GM18519 (cell line): ENCODE measurements around the gene RUNX3.
A peak's percentile ranks its signal among the peaks of the same experiment; 100 is the strongest.
"Not testable (repeated sequence)": the region's sequence is repeated elsewhere in the genome, so short reads cannot be mapped to it uniquely, and the experiment has no call there.

Source experiments
- ATAC-seq: cut with Tn5 transposase; IDR thresholded peaks from one replicate; pipeline ENCODE4 v1.9.1; 2021; ENCODE audit warnings: mild to moderate bottlenecking, moderate library complexity; ENCODE audit not compliant: unreplicated experiment, low FRiP score

Gene RUNX3

DNA sequence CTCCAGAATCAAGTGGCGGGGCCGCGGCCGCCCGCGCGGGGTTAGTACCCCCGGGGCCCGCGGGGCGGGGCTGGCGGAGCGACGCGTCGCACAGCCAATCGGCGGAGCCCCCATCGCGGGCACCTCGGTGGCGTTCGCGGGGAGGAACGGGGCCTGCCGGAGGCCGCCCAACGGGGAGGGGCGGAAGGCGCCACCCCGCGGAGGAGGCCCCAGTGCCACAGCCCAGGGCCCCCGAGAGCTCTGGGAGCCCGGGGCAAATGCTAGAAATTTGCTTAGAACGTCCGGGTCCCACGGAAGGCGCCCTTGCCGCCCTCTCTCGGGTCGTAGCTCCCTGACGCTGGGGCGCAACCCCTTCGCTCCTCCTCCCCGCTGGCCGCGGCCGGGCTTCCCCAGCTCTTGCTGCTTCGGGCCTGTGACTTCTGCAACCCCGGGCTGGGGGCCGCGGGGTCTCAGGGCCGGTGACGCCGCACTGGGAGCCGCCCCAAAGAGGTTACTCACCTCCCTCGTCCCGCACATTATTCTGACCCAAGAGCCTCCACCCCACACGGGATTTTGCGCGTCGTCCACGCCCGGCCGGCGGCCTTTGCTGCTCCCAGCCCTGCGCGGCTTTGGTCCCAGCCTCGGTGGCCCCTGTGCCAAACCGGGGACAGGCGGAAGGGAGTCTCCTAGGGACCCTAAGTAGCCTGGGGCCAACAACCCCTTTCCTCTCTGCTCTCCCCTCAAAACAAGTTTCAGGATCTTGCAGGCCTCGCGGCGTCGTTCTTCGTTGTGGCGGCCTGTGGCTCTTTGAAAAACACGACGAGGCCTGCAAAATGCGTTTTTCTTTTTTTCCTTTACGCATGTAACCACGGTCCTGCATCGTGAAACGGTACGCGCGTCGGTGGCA is at the start of gene RUNX3:
TSS of gene RUNX3 (minus strand) at position 17 of the 886 bp plus-strand sequence. CDS start 408 bp downstream, outside the sequence.
- ATAC-seq = peak; percentile 54

DNA sequence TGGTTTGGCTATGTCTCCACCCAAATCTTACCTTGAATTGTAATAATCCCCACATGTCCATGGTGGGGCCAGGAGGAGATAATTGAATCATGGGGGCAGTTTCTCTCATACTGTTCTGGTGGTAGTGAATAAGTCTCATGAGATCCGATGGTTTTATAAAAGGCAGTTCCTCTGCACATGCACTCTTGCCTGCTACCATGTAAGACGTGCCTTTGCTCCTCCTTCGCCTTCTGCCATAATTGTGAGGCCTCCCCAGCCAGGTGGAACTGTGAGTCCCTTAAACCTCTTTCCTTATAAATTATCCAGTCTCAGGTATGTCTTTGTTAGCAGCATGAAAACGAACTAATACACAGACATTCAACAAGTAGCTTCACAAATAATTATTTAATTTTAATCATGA is 49.2 kb upstream of the RUNX3 start:
- not testable (repeated sequence) for ATAC-seq

DNA sequence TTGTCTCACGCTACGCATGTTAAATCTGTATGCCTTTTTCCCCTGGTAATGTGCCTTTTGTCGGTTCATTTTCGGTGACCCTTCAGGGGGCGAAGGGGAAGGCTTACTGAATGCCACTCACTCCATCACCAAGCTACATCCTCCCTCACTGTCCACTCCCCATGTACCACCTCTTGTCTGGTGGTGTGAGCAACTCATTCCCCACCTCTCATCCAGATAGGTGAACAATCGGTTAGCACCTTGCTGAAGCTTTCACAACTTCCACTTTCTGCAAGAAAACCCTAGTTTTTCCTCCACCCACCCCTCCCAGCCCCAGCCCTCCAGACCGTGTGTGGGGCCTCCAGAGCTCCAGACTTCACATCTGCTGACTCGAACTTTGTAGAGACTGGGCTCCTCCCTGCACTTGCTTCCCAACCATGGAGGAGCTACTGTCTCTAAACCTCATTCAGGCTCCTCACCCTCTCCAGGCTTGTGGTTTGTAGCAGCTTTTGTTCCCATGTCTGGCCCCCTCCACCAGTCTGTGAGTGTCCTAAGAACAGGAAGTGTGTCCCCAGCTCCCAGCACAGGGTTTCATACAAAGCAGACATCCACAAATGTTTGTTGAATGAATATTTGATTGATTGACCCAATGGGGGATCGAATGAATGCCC is 48.4 kb upstream of the RUNX3 start:
- no peak for ATAC-seq

DNA sequence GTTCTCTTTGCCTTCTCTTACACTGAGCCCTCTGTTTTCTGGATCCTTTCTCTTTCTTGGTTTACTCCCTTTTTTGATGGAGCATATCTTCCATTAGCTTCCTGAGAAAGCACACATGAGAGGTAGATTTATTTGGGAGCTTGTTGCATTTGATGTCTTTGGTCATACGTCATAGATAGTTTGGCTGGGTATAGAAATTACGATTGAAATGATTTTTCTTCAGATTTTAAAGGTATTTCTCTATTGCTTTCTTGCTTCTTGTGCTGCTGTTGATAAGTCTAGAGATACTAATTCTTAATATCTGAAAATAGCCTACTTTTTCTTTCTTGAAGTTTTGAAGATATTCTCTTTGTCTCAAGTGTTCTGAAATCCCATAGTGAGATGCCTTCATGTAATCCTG is 45.3 kb upstream of the RUNX3 start:
- no peak for ATAC-seq

DNA sequence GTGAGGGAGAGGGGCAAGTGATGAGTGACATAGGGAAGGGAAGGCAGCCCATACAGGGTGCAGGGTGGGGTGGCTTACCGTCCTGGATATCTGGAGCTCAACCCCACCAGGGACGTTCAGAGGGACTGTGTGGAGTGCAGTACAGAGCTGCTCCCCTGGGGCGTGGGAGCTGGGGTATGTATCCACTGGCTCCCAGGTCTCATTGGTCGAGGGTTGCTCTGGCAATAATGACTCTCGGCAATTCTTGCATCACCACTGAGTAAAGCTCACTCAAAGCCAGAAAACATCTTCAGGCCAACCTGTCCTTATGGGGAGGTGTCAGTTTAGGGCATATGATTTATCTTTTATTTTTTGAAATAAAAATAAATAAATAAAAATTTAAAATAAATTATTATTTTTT is 43.2 kb upstream of the RUNX3 start:
- ATAC-seq = no peak

DNA sequence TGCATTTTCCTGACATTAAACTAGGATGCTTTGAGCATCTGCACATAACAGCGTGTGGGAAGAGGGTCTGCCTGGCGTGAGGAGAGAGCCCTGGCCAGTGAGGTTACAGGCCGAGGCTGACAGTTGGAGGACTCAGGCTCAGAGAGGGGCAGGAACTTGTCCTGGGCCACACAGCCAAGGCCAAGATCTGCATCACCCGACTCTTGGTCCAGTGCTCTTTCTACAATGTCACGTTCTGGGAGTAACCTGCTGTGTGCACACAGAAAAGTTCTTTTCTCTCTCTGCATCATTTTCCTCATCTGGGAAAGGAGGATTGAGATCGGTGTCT is 42.8 kb upstream of the RUNX3 start:
- ATAC-seq = no peak

DNA sequence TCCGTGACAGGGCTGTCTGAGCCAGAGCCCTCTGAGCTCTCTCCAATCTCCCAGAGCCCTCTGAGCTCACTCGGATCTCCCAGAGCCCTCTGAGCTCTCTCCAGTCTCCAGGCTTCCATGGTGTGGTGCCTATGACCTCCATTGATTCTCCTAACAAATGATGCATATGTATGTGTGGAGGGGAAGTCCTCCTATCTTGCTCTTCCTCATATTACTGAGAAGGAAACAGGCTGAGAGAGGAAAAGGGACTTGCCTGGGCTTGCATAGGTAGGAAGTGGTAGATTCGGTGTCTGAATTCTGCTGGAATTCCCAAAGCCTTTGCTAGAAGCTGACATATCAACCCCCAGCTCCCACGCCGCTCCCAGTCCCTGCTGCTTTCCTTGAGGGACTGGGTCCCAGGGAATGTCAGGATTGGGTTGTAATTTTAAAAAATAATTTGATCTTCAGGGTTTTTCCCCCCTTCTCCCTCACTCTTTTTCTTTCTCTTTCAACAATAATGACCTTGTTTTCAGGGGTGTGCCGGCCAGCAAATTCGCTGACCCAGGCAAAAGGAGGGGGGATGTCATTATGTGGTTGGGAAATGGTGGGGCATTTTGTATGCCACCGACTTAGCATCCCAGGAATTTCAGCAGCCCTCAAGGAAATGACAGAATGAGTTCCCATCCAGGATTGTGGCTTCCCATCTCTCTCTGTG is 42.3 kb upstream of the RUNX3 start:
- no peak for ATAC-seq

DNA sequence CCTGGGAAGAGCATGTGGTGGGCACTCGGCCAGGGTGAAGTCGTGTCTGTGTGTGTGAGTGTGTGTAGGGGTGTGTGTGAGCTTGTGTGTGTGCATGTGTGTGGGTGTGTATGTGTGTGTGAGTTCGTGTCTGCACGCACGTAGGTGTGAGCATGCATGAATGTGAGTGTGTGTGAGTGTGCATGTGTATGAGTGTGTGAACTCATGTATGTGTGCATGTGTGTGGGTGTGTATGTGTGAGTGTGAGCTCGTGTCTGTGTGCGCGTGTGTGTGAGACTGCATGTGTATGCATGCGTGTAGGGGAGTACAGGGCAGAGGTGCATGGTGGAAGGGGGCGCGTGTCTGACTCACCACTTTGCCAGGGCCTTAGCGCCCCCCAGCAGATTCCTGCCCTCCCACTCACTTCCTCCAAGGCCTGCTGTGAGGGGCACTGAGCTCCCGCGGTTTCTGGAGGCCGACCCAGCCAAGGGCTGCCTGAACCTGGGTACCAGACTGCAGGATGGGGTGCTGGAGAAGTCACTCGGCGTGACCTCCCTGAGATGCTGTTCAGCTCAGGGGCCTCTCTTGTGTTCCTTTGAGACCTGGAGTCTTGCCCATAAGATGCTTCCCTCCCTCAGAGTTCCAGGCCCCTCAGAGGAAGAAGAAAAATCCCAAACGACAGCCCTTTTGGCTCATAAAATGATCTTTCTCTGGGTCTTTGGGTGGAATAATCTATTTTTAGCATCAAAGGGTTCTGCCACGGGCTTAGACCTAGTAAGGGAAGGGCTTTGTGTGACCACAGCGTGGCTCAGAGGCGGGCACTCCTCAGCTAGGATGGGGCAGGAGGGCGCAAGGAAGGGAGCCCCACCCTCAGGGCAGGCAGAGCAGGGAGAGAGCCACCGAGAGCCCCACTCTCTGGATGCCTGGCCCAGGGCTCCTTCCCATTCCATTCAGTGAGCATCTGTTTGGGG is 41.1 kb upstream of the RUNX3 start:
- no peak for ATAC-seq

DNA sequence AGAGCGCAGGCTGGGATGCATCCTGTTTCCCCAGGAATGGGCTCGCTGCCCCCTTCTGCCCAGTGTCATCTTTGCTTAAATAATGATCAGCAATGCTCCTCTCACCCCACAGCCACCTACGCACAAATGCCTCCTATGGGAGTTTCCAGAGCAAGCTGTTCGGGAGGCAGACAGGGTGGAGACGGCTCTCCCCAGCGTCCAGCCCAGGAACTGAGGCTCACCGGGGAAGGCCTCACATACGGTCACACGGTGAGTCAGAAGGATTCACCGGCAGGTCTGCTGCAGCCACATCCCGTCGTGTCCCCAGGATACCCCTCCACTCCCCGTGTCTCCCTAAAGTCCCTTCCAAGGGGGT is 40.3 kb upstream of the RUNX3 start:
- ATAC-seq = no peak

DNA sequence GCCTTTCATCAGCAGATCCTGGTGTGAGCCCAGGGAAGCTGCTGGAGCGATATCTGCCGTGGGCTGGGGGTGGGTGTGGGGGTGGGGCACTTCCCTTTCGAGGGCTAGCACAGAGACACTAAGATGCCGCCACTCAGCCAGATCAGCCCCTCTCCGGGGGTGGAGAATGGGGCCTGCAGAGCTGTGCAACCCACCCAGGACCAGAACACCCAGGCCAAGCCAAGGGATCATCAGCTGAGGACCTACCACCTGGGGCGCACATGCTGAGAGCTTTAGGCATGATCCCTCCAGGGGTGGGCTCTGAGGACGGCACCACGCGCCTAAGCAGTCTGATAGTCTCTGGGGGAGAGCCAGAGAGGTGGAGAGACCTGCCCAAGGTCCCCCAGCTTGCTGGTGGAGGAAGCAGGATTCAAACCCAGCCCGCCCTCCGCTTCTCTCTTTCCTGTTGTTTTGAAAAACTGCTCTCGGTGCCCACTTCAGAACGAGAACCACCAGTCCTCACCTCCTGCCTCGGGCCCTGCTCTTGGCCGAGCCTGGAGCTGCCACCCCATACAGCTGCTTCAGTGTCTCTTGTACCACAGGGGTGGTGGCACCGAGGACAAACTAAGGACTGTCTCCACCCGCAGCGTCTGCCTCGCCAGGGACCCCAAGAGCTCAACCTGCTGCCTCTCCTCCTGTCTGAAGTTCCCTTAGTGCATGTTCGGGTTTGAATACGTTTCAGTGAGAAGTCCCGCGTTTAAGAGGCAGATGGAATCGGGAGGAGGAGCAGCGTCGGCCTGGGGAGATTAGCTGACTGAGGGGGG is 39.7 kb upstream of the RUNX3 start:
- no peak for ATAC-seq

DNA sequence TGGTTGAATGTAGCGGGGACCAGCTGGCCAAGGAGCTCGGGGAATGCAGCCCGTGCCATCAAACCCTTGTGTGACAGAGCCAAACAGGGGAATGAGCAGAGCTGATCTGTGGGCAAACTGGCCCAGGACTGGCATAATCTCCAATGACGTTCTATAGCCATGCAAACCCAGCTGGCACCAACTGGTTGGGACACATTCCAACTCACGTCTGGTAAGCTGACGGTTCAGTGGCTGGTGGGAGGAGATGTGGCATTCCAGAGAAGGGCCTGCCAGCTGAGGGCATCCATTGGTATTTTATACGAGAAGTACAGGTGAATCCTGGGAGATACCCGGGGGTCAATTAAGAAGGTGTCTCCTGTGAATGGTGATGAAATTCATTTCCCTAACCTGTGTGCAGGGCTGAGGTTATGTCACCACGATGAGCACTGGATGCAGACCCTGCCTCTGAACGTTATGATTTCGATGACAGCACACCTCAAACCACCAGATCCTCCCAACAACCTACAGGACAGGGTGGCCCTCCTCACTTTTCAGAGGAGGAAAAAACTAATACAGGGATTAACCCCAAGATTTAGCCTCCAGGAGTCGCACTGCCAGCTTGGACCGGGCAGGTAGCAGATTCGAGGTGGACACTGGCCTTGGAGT is 39.0 kb upstream of the RUNX3 start:
- ATAC-seq = no peak

DNA sequence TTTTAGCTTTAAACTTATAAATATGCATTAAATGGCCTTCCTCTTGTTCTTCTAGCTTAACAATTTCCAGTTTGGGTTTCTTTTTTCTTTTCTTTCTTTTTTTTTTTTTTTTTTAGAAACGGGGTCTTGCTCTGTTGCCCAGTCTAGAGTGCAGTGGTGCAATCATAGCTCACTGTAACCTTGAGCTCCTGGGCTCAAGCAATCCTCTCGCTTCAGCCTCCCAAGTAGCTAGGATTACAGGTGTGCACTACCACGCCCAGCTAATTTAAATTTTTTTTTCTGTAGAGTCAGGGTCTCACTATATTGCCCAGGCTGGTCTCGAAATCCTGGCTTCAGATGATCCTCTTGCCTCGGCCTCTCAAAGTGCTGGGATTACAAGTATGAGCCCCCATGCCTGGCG is 37.9 kb upstream of the RUNX3 start:
- ATAC-seq = no peak

DNA sequence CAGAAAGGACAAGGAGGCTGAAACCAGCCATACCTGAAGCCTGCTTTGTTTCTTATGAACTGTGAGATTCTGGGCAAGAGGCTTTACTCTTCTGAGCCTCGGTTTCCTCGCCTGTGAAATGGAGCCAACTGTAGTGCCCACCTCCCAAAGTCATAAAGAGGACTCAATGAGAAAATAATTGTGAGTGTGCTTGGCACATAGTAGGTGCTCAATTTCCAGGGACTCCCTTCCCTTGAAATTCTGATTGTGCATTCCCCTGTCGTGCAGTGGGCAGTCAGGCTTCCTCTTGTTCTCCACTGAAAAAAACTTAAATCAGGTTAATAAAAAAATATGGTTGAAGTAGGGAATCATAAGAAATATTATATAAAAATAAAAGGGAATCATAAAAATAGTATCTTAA is 37.5 kb upstream of the RUNX3 start:
- no peak for ATAC-seq

DNA sequence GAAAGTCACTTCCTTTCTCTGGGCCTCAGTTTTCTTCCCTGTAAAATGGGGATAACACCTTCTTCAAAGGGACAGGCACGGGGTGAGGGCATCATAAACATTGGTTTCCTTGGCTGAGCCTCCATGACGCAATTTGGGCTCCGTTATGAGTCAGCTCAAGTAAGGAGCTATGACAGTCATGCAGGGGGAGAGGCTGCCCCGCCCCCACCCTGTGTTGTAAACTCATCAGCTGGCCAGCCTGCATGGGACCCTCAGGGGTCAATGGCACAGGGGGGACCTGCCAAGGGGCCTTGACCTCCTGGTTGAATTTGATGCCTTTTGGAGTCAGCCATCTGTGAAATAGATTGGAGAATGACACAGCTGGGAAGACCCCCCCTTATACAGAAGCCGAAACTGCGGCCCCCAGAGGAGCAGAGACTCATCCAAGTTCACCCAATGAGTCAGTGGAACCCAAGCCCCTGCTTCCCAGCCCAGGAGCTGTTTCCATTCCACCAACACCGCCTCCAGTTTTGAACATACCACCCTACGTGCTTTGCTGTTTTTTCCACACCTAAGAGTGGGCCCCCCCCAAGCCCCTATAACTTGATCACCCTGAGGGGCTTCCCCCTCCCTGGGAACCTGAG is 36.8 kb upstream of the RUNX3 start:
- no peak for ATAC-seq

DNA sequence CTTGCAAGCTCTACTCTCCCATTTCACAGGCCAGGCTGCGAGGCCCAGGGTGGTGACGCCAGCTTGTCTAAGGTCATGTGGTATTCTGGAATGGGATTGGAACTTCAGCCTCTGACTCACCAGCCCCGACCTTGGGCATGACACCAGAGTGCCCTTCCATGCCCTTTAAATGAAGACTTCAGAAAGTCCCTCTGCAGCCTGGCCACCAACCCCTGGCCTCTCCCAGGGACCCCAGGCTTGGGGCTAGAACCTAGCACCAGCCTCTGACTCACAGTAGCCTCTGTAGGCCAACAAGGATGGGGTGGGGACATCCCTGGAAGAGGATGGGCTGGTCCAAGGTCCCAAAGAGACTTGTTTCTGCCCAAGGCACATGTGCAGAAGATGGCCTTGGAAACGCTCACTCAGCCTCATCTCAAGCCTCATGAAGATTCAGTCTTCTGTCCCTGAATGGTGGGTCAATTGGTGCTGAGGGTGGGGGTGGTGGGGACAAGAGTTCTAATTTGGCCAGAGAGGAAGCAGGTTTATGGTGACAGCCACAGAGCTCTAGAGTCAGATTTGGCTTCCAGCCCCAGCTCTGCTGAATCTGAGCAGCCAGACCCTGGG is 36.1 kb upstream of the RUNX3 start:
- no peak for ATAC-seq

DNA sequence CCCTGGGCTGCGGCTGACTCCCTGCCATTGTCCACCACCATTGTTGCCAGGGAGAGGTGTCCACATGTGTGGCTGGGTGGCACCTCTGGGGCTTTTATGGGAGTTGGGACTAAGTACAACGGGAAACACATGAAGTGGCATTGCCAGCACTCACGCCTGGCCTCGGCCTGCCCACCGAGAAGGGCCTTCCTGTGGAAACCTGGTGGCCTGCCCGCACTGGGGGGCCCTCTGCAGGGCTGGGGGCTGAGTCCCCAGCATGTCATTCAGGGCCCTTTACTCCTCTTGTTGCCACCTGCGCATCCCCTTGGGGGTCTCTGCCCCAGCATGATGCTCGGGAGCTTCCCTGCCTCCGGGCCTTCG is 35.5 kb upstream of the RUNX3 start:
- no peak for ATAC-seq

DNA sequence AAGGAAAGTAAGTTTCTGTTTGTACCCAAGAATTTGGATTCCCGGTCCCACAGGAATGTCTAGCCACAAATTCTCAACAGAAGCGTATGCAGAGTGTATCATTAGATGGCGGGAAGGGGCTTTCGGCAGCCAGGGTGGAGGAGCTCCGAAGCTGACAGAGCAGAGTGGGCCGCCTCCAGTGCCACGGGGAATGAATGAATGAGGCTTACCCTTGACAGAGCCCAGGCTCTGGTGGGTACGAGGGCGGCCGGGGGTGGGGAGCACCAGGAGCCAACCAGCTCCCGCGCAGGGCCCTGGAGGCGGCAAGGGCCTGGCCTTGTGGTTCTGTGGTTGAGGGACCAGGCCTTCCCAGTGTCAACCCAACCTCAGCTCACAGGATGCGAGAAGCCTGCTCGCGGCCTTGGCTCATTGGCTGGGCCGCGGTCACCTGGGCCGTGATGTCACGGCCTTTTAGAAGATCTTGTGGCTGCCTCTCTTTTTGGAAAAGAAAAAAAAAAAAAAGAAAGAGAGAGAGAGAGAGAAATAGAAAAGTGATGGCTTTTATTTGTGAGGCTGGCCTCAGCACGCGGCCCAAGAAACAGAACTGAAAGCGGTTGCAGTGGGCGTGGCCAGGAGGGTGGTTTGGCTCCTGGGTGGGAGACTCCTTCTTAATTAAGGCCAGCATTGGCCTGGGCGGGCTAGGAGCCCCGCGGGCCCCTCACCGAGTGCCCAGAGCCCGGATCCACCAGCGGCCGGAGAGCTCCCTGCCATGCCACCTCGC is 34.9 kb upstream of the RUNX3 start:
- peak; percentile 74 for ATAC-seq
